NCI-H446 treated with DMSO at 0.1 percent for 48 hours (cell line): Measurements from ENCODE around the gene CCDC154.

Experiments used
- DNase-seq: peaks from one replicate; lab custom pipeline; 2025; lab: John Stamatoyannopoulos, UW

Gene CCDC154

DNA sequence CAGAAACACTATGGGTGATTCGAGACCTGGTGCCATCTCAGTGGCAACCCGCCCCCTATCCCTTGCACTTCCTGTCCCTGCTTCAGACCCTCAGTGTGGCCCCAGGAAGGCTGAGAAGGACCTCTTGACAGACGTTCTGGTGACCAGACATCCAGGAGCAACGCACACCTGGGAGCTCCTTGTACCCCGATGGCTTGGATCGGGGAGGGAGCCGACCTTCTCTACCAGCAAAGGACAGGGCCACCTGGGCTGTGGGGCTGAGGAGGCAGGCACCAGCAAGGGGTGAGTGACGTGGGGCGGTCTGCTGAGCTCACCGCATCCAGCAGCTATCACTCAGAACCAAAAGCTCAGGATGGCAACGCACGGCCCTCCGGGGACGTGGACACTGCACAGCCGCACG is 57.0 kb downstream of the CCDC154 start:
- DNase-seq, result no peak

DNA sequence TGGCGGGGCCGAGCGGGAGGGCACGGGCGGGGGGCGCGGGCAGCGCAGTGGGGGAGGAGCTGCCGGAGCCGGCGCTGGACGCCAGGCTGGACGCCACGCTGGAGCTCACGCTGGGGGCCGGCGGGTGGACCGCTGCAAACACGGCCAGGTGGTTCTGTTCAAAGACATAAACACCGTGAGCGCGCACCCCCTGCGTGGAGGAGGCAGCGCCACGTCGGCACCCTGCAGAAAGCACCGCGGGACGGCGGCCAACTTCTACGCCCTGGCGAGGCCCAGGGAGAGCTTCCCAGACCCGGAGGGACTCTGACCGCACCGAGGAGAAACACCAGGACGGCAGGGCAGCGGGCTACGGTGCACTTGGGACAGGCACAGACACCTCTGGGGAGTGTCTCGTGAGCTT is 59.1 kb downstream of the CCDC154 start:
- DNase-seq, result no peak
